GM21737 (cell line): ENCODE measurements around the gene HABP2.

Experiments
- ATAC-seq: cut with Tn5 transposase; IDR thresholded peaks from one replicate; pipeline ENCODE4 v1.9.1; 2021; ENCODE audit warnings: mild to moderate bottlenecking, moderate library complexity; ENCODE audit not compliant: unreplicated experiment

Gene HABP2

DNA sequence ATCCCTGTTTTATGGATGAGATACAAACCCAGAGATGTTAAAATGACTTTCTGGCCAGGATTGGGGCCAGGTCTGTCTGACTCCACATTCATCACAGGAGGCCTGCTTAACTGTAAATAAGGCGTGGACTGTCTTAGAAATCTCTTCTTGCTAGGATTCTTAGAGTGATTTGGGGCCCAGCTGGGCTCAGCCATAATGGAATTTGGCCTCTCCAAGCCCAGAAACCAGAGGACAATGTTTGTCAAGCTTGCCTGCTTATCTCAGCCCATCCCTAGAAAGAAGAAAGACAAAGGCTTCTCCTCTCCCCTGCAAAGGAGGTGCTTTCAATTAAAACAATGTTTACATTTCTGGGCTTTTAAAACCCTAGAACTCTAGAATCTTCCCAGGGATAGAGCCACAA, 2.9 kb downstream of the HABP2 start:
- ATAC-seq, result no peak

DNA sequence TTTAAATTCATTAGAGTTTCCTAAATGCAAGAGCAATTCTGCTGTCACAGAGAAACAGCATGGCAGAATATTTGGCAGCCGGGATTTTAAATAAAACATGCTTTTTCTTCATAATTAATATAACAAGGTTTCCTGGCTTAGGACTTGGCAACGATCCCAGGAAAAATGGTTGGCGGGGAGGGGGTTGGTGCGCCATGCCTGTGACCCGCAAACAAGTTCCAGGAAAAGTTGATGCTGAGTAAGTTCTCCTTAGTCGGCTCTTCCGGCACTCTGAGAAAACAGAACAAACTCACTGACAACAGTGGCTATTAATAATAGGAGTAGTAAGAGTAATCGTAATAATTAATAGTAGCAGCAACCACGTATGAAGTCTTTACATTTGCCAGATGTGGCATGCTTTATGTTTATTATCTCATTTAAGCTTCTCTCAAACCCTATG, 4.6 kb downstream of the HABP2 start:
- no peak for ATAC-seq

DNA sequence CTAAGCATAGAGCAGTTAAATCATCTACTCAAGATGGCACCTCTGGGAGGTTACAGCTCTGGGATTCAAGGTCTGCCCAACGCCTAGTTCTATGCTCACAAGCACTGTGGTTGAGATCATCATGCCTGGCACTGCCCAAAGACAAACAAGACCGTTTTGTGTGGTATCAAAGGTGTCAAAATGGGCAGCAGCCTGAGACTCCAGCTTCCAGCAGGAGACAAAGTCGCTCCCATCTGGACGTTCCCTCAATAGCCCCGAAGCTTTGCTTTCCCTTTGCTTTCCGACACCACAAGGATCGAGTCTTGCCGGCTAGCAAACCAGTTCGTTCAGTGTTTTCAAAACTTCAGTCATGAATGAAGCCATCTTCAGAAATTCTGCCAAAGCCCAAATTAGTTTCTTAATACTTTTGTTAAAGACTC, 5.1 kb downstream of the HABP2 start:
- no peak for ATAC-seq

DNA sequence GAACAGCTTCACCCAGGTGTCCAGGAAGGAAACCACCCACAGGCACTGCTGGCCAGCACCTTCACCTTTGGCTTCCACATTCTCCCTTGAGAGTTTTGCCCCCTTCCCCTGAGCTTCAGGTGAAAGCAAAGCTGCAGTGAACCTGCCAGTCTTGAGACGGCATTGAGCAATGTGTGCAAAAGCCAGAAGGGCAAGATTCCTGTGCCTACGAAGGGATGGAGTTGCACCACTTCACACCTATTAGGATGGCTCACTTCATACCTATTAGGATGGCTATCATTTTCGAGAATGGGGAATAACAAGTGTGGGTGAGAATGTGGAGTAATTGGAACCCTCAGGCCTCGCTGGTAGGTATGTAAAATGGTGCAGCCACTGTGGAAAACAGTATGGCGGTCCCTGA, 7.2 kb downstream of the HABP2 start:
- ATAC-seq, result no peak

DNA sequence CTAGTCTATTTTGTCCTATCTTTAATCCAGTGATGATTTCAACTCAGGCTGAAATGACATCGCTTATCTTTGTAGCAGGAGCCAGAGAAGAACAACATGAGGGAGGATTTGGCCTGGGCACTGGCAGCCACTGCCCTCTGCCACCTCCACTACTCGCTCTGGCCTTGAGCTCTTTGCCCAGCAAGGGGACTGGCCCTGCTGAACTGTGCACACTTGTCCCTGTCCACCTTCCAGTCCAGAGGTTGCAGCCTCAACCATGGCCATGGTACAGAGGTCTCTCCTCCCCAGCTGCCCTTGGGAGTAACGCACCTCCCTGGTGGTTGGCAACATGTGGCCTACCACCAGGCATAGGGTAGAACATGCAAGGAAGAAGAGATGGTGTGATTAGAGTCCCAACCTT, 8.4 kb downstream of the HABP2 start:
- ATAC-seq, result no peak

DNA sequence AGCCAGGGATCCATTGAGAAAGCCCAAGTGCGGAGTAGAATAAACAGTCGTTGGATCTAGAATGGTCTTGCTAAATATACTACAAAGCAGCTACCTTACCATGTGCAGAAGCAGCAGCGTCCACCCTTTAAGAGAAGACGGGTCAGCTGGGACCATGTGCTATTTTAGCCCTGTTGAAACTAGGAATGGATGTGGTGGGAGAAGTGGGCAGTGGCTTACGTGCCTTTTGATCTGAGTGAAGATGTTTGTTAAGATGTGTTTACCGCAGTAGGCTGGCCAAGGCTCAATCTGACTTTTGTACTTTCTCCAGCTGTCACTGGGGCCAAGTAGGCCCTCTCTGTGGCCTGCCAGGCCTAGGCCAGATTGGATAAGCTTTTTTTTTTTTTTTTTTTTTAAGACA, 9.2 kb downstream of the HABP2 start:
- ATAC-seq, result no peak

DNA sequence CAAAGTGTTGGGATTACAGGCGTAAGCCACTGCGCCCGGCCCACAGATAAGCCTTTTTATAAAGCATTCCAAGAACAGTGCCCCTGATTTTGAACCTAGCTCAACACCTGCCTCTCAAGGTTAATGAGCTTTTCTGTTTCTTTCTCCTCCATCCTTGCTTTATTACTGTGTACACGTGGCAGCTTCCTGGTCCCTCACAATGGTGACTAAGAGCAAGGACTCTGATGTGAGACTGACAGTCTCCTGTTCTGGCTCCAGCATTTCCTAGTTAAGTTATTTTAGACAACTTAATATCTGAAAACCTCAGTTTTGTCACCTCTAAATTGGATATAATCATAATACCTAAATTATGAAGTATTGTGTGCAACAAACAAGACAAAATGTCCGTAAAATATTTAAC, 9.9 kb downstream of the HABP2 start:
- ATAC-seq, result no peak

DNA sequence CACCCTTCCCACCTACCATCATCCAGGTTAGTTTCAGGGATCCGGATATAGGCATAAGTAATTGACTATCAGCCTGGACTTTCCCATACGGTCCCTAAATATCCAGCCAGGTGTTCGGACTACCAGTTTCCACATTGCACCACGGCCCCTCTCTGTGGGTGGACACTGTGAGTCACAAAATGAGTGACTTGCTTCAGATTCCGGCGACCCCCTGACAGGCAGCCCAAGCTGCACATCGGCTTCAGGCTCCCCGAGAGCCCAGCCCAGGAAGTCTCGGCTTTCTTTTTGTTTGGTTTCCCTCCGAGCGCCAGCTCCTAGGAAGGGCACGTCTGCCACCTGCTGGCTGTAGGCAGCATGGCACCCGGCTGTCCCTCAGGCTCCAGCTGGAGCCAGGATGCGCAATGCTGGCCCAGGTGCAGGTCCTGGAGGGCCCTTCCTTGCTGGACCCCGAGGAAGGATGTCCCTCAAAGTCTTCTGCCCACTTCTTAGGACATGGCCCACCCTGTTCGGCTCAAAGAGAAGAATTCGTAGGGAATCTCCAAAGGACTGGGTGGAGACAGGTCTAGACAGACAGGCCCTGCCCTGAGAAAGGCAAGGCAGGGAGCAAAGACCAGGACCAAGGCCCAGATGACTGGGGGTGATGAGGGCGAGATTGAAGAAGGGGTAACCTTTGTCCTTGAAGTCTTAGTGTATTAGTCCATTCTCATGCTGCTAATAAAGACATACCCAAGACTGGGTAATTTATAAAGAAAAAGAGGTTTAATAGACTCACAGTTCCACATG, 10.6 kb downstream of the HABP2 start:
- ATAC-seq, result peak; percentile 98

DNA sequence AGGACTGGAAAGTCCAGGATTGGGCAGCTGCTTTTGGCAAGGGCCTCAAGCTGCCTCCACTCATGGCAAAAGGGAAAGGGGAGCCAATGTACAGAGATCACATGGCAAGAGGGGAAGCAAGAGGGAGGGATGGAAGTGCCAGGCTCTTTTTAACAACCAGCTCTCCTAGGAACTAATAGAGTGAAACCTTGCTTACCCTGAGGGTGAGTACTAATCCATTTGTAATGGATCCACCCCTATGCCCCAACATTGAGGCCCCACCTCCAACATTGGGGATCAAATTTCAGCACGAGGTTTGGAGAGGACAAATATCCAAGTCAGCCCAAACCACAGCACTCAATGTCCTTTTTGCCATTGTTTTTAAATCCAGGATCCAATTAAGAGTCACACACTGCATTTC, 12.5 kb downstream of the HABP2 start:
- ATAC-seq, result no peak

DNA sequence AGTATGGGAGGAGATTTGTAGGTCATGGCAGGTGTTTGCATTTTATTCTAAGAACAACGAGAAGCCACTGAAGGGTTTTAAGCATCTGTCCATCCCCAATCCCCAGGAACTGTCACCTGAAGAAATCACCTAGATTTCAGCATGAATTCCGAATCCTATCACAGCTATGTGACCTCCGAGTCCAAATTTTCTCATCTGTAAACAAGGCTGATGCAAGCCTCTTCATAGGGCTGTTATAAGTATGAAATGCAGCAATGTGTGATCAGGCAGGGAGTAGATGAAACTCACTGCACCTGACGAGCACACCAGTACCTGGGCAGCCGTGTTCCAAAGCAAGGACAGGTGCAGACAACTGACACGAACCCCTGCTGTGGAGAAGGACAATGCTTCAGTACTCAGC, 14.0 kb downstream of the HABP2 start:
- ATAC-seq, result no peak

DNA sequence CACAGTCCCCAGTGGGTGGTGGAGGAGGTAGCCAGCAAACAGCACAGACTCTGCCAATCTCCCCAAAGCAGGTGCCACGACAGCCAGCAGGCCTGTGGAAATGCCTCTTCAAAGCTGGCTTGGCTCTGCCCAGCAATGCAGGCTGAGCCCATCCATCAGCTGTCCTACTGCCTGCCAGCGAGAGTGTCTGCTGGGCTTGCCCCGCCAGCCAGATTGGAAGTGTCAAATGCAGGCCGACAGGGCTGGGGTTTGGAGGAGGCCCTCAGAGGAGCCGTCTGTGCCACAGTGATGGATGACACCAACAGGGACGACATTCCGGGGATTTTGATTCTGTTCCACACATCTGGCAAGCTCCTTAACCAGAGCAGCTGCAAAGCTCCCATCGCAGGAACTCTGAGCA, 16.7 kb downstream of the HABP2 start:
- ATAC-seq, result no peak

DNA sequence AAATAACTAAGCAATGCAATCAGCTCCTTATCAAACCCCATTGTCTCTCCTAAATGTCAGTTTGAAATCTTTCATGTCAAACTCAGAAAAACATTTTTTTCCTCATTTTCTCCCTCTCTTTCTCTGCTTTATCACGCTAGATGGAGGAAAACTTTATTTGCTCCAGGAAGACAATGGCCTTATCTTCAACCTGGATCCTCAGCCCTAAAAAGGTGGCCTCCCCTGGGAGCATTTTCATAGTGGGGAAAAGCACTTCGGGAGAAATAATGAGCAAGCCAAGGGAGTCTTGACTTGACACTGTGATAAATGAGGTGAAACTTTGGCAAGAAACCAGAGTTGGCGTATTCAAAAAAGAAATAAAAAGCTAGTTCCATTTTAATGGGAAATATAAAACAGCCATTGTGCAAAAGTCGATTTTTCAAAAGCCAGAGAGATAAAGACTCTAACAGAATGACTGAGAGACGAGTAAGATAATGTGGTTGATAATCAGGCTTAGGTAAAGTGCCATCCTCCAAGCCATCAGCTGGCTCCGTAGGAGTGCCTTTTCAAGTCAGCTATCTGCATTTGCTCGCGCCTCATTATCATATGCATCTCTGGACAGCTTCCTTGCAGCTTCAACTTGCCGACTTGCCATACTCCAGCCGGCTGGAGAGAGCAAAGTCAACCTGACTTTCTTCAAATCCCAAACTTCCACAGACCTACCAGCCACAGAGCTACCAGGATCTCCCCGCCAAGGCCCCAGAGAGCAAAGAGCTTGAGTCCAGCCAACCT, 19.9 kb downstream of the HABP2 start:
- ATAC-seq, result no peak

DNA sequence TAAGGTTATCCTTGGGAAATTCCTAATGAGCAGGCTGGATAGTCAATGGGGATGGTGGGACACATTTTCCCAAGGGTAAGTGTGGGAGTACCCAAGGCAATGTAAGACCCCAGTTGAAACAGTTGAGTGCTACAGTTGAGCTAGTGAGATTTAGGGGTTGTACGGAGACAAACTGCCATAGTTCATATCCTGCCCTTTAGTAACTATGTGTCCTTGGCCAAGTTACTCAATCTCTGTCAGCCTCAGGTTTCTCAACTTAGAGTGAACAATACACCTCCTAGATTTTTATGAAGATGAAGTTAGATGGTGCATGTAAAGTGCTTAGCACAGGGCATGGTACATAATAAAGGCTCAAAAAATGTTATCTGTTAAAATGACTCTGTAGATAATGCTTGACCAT, 20.5 kb downstream of the HABP2 start:
- ATAC-seq, result no peak

DNA sequence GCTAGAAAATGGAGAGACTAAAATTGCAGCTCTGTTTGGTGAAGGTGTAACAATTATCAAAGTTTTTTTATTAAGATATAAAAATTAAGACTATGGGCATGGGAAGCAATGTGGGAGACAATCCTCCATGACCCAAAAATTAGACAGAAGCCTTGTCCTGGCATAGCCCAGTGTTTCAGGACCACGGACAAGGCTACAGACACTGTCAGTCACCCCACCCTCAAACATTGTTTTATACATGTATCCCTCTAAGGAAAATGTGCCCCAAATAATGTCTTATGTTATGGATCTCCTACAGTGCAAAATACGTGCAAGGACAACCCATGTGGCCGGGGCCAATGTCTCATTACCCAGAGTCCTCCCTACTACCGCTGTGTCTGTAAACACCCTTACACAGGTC, 24.0 kb downstream of the HABP2 start:
- no peak for ATAC-seq

DNA sequence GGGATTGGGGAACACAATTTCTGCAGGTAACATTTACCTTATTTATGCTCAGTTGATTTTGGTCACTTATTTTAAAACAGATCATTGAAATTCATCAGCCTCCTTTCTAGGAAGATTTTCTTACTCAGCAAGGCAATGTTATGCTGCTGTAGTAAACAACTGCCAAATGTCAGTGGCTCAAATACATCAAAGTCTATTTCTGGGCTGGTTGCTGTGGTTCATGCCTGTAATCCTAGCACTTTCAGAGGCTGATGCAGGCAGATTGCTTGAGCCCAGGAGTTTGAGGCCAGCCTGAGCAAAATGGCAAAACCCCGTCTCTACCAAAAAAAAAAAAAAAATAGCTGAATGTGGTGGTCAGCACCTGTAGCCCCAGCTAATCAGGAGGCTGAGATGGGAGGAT, 25.9 kb downstream of the HABP2 start:
- ATAC-seq, result no peak

DNA sequence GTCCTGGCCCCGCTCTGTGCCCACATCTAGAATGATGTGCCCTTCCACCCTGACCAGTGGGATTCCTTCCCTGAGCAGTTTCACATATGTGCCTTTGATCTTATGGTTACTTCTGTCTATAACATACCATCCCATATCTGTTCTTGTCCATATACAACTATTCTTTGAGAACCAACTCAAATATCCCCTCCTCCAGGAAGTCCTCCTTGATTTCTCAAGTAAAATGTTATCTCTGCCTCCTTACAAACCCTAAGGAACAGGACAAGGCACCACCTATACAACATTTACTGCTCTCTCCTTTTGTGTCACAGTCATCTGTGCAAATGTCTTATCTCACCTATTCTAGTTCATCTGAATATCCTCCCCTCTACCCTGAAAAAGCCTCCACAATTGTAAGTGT, 28.2 kb downstream of the HABP2 start:
- no peak for ATAC-seq

DNA sequence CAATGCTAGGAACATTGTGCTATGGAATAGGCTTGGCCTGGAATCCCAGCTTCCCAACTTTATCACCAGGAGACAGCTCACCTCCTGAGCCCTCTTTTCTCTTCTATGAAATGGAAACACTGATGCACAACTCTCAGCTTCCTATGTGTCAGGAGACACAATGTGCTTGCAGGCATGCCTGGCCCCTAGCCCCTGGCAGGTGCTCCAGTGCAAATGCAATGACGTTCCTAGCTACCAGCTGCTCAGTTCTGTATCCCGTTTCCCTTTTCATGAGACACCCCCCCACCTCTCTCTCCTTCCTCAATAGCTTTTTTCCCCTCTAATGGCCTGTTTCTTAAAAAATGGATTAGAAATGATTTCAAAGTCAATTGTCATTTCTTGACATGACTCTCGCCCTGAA, 30.7 kb downstream of the HABP2 start:
- no peak for ATAC-seq

DNA sequence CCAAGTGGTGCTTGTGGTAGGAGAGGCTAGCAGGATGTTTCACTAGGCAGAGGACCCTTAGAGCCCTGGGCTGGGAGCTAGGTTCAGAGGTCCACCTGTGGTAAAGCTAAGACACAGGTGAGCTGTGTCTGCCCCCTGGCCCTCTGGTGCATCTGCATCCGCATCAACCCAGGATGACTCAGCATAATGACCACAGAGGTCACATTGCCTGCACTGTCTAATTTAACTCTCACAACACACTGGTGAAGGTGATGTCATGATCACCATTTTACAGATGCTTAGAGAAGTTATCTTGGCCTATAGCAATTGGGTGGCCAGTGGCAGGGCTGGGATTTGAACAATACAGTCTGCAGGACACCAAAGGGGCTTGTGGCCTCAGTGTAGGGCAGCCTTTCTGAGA, 33.1 kb downstream of the HABP2 start:
- no peak for ATAC-seq

DNA sequence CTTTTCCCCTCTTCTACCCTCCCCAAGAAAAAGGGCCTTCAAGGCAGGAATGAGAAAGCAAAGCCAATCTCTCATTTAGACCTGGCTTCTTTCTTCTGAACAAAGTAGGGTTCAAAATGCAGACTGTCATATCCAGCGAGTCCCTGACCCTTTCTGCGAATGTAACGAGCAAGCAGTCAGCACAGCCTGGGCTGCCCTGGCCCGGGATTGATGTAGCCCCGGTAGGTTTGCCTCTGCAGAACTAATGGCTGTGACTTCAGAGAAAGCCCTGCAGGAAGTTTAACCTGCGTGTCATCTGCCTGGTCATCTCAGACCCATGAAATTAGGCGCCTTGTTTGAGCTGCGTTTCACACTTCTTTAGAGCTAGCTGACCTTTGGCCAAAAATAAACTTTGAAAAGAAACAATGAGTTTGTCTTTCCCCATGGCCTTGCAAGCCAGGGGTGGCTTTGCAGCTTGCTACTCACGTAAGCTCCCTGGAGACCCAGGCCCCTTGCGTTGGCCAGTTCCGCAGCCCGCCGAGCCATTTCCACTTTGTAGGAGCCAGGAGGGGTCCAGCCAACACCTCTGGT, 36.4 kb downstream of the HABP2 start:
- ATAC-seq, result no peak

DNA sequence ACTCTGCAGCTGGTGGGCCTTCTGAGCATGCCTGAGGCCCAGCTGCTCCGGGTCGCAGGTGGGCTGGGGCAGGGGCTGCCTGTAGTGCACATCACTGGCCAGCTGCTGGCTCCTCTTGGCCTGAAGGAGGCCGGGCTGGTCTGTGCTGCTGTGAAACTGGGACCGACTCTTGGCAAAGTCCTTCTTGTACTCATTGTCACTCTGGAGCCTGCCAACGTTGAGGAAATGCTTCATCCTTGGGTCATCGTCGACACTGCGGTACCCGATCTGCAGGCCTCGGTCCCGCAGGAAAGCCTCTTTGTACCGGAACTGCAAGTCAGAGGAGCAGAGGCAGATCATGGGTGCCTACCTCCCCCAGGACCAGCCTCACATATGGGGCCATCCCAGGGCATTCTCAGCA, 37.7 kb downstream of the HABP2 start:
- no peak for ATAC-seq

DNA sequence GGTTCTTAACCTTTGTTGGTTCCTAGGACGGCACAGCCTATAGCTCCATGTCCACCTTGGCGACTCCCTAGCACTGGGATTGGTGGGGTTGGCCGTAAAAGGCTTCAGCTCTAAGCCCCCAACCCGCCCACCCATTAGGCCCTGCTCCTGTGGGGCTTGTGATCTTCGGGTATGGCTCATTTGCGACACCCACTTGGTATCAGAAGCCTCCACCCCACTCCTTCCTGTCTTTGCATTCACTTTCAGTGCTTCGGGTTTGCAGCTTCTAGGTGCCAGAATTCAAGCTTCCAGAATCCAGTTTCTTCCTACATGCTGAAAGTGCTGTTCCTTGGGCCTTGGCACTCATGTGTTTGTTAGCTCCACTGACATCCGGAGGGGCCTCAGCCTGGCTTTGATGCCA, 39.5 kb downstream of the HABP2 start:
- ATAC-seq, result no peak

DNA sequence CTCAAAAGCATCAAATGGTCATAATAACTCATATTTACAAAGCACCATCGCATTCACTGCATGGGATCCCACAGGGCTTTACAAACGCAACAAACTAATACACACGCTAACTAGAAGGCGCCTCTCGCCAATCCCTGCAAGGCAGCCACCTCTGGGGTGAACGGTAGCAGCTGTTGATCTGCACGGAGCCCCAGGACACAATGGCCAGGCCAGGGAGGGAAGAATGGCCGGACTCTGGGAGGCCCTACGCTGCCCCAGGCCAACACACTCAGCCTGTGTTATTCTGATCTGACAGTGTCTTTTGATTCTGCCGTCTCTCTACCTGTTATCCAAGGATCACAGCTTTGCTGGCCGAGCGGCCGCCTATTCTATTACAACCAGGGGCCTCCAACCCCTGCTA, 41.8 kb downstream of the HABP2 start:
- no peak for ATAC-seq
